HEK293 (cell line): Measurements from ENCODE around the gene UBE2D4.

ENCODE experiments used
- GLI4 ChIP-seq: fragments of 450-650 bp; formaldehyde crosslinking; IDR thresholded peaks from 2 replicates; pipeline ENCODE4 v1.5.1; 2016; ENCODE audit warnings: missing biosample characterization, missing genetic modification characterization
- HOXD13 ChIP-seq: sonication (generic); formaldehyde crosslinking; IDR thresholded peaks from 2 replicates; pipeline ENCODE4 v1.8.0; 2022; ENCODE audit warnings: missing genetic modification reagents, borderline replicate concordance
- IKZF3 ChIP-seq: fragments of 450-650 bp; IDR thresholded peaks from 2 replicates; pipeline ENCODE4 v1.5.0; 2018; ENCODE audit warnings: missing biosample characterization, mild to moderate bottlenecking, missing genetic modification characterization, moderate library complexity
- KLF16 ChIP-seq: fragments of 450-650 bp; formaldehyde crosslinking; IDR thresholded peaks from 2 replicates; pipeline ENCODE4 v1.5.1; 2017; ENCODE audit warnings: missing biosample characterization, missing genetic modification characterization
- PRDM1 ChIP-seq: fragments of 450-650 bp; formaldehyde crosslinking; IDR thresholded peaks from 2 replicates; pipeline ENCODE4; 2016; ENCODE audit warnings: missing biosample characterization, missing genetic modification characterization
- SP2 ChIP-seq: fragments of 450-650 bp; formaldehyde crosslinking; IDR thresholded peaks from 2 replicates; pipeline ENCODE4 v1.5.1; 2016; ENCODE audit warnings: missing biosample characterization, missing genetic modification characterization
- ZIC2 ChIP-seq: fragments of 450-650 bp; formaldehyde crosslinking; IDR thresholded peaks from 2 replicates; pipeline ENCODE4 v1.5.1; 2016; ENCODE audit warnings: missing biosample characterization, missing genetic modification characterization
- ZNF133 ChIP-seq: fragments of 450-650 bp; formaldehyde crosslinking; IDR thresholded peaks from 2 replicates; pipeline ENCODE4 v1.5.1; 2016; ENCODE audit warnings: missing biosample characterization, missing genetic modification characterization
- ZNF155 ChIP-seq: fragments of 450-650 bp; formaldehyde crosslinking; IDR thresholded peaks from 2 replicates; pipeline ENCODE4 v1.5.1; 2016; ENCODE audit warnings: missing biosample characterization, missing genetic modification characterization
- ZNF157 ChIP-seq: fragments of 450-650 bp; formaldehyde crosslinking; IDR thresholded peaks from 2 replicates; pipeline ENCODE4 v1.5.1; 2016; ENCODE audit warnings: missing biosample characterization, missing genetic modification characterization
- ZNF16 ChIP-seq: fragments of 450-650 bp; formaldehyde crosslinking; IDR thresholded peaks from 2 replicates; pipeline ENCODE4 v1.5.1; 2016; ENCODE audit warnings: low read depth, missing biosample characterization, missing genetic modification characterization
- ZNF175 ChIP-seq: fragments of 450-650 bp; formaldehyde crosslinking; IDR thresholded peaks from 2 replicates; pipeline ENCODE4 v1.5.1; 2016; ENCODE audit warnings: missing biosample characterization, missing genetic modification characterization
- ZNF266 ChIP-seq: fragments of 450-650 bp; formaldehyde crosslinking; IDR thresholded peaks from 2 replicates; pipeline ENCODE4 v1.5.1; 2016; ENCODE audit warnings: missing biosample characterization, missing genetic modification characterization, low read depth
- ZNF324 ChIP-seq: fragments of 450-650 bp; formaldehyde crosslinking; IDR thresholded peaks from 2 replicates; pipeline ENCODE4 v1.5.1; 2016; ENCODE audit warnings: missing biosample characterization, missing genetic modification characterization
- ZNF335 ChIP-seq: fragments of 450-650 bp; formaldehyde crosslinking; conservative IDR thresholded peaks from 2 replicates; pipeline ENCODE4 v1.5.1; 2016; ENCODE audit warnings: missing biosample characterization, missing genetic modification characterization
- ZNF350 ChIP-seq: fragments of 450-650 bp; formaldehyde crosslinking; IDR thresholded peaks from 2 replicates; pipeline ENCODE4 v1.5.0; 2017; ENCODE audit warnings: missing biosample characterization, mild to moderate bottlenecking, missing genetic modification characterization
- ZNF416 ChIP-seq: fragments of 450-650 bp; formaldehyde crosslinking; IDR thresholded peaks from 2 replicates; pipeline ENCODE4 v1.5.1; 2016; ENCODE audit warnings: missing biosample characterization, missing genetic modification characterization
- ZNF530 ChIP-seq: fragments of 450-650 bp; formaldehyde crosslinking; IDR thresholded peaks from 2 replicates; pipeline ENCODE4 v1.5.1; 2016; ENCODE audit warnings: low read depth, missing biosample characterization, missing genetic modification characterization
- ZNF660 ChIP-seq: fragments of 450-650 bp; IDR thresholded peaks from 2 replicates; pipeline ENCODE4 v1.5.1; 2018; ENCODE audit warnings: missing biosample characterization, mild to moderate bottlenecking, missing genetic modification characterization
- ZNF768 ChIP-seq: fragments of 450-650 bp; formaldehyde crosslinking; IDR thresholded peaks from 2 replicates; pipeline ENCODE4 v1.5.1; 2018; ENCODE audit warnings: missing biosample characterization, mild to moderate bottlenecking, missing genetic modification characterization
- ZNF791 ChIP-seq: fragments of 450-650 bp; formaldehyde crosslinking; IDR thresholded peaks from 2 replicates; pipeline ENCODE4 v1.5.1; 2016; ENCODE audit warnings: missing biosample characterization, missing genetic modification characterization
- ZSCAN16 ChIP-seq: fragments of 450-650 bp; formaldehyde crosslinking; IDR thresholded peaks from 2 replicates; pipeline ENCODE4 v1.5.1; 2016; ENCODE audit warnings: missing biosample characterization, missing genetic modification characterization
- ZSCAN23 ChIP-seq: fragments of 450-650 bp; formaldehyde crosslinking; IDR thresholded peaks from 2 replicates; pipeline ENCODE4 v1.5.1; 2016; ENCODE audit warnings: missing biosample characterization, missing genetic modification characterization
- ZSCAN30 ChIP-seq: fragments of 450-650 bp; IDR thresholded peaks from 2 replicates; pipeline ENCODE4 v1.5.1; 2018; ENCODE audit warnings: missing biosample characterization, mild to moderate bottlenecking, missing genetic modification characterization, moderate library complexity
- TF ChIP-seq, protein P1 (sequence below): fragments of 450-650 bp; formaldehyde crosslinking; IDR thresholded peaks from 2 replicates; pipeline ENCODE4 v1.5.1; 2016; ENCODE audit warnings: missing biosample characterization, missing genetic modification characterization
- TF ChIP-seq, protein P2 (sequence below): fragments of 450-650 bp; formaldehyde crosslinking; IDR thresholded peaks from 2 replicates; pipeline ENCODE4 v1.5.1; 2016; ENCODE audit warnings: missing biosample characterization, missing genetic modification characterization, low read depth
- TF ChIP-seq, protein P3 (sequence below): fragments of 450-650 bp; formaldehyde crosslinking; IDR thresholded peaks from 2 replicates; pipeline ENCODE4 v1.5.1; 2016; ENCODE audit warnings: missing biosample characterization, missing genetic modification characterization
- TF ChIP-seq, protein P4 (sequence below): fragments of 450-650 bp; formaldehyde crosslinking; IDR thresholded peaks from 2 replicates; pipeline ENCODE4 v1.5.1; 2016; ENCODE audit warnings: missing biosample characterization, missing genetic modification characterization
- TF ChIP-seq, protein P5 (sequence below): fragments of 450-650 bp; formaldehyde crosslinking; IDR thresholded peaks from 2 replicates; pipeline ENCODE4 v1.5.1; 2017; ENCODE audit warnings: missing biosample characterization, missing genetic modification characterization
- TF ChIP-seq, protein P6 (sequence below): fragments of 450-650 bp; formaldehyde crosslinking; IDR thresholded peaks from 2 replicates; pipeline ENCODE4 v1.5.1; 2017; ENCODE audit warnings: missing biosample characterization, missing genetic modification characterization

Gene UBE2D4

DNA sequence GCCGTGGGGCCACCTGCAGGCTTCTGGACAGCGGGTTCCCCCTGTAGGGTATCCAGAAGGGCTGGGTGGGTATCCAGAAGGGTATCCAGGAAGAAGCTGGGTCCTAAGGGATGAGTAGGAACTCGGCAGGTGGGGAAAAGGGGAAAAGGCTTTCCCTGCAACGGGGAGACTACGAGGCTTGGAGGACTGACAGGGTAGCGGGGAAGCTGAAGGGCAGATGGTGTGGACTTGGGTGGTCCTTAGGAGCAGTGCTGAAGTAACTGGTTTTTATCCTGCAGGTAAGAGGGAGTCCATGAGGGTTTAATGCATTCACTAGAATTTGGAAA lies 525 bp downstream of the UBE2D4 start (continued):
- no peak for TF ChIP-seq SP2 (tag by site-specific recombination)
- no peak for TF ChIP-seq ZNF791 (tag by site-specific recombination)
- TF ChIP-seq, protein P1, sequence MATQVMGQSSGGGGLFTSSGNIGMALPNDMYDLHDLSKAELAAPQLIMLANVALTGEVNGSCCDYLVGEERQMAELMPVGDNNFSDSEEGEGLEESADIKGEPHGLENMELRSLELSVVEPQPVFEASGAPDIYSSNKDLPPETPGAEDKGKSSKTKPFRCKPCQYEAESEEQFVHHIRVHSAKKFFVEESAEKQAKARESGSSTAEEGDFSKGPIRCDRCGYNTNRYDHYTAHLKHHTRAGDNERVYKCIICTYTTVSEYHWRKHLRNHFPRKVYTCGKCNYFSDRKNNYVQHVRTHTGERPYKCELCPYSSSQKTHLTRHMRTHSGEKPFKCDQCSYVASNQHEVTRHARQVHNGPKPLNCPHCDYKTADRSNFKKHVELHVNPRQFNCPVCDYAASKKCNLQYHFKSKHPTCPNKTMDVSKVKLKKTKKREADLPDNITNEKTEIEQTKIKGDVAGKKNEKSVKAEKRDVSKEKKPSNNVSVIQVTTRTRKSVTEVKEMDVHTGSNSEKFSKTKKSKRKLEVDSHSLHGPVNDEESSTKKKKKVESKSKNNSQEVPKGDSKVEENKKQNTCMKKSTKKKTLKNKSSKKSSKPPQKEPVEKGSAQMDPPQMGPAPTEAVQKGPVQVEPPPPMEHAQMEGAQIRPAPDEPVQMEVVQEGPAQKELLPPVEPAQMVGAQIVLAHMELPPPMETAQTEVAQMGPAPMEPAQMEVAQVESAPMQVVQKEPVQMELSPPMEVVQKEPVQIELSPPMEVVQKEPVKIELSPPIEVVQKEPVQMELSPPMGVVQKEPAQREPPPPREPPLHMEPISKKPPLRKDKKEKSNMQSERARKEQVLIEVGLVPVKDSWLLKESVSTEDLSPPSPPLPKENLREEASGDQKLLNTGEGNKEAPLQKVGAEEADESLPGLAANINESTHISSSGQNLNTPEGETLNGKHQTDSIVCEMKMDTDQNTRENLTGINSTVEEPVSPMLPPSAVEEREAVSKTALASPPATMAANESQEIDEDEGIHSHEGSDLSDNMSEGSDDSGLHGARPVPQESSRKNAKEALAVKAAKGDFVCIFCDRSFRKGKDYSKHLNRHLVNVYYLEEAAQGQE (tag by site-specific recombination), result peak; percentile 89
- 0 out of 2 replicates have a peak, but pooled peaks have one; percentile 34 for TF ChIP-seq KLF16
- TF ChIP-seq, protein P2, sequence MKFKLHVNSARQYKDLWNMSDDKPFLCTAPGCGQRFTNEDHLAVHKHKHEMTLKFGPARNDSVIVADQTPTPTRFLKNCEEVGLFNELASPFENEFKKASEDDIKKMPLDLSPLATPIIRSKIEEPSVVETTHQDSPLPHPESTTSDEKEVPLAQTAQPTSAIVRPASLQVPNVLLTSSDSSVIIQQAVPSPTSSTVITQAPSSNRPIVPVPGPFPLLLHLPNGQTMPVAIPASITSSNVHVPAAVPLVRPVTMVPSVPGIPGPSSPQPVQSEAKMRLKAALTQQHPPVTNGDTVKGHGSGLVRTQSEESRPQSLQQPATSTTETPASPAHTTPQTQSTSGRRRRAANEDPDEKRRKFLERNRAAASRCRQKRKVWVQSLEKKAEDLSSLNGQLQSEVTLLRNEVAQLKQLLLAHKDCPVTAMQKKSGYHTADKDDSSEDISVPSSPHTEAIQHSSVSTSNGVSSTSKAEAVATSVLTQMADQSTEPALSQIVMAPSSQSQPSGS (tag by site-specific recombination), result no peak
- no peak for TF ChIP-seq HOXD13 (CRISPR knock-in tag)
- TF ChIP-seq ZNF16 (tag by site-specific recombination), result no peak
- TF ChIP-seq, protein P3, sequence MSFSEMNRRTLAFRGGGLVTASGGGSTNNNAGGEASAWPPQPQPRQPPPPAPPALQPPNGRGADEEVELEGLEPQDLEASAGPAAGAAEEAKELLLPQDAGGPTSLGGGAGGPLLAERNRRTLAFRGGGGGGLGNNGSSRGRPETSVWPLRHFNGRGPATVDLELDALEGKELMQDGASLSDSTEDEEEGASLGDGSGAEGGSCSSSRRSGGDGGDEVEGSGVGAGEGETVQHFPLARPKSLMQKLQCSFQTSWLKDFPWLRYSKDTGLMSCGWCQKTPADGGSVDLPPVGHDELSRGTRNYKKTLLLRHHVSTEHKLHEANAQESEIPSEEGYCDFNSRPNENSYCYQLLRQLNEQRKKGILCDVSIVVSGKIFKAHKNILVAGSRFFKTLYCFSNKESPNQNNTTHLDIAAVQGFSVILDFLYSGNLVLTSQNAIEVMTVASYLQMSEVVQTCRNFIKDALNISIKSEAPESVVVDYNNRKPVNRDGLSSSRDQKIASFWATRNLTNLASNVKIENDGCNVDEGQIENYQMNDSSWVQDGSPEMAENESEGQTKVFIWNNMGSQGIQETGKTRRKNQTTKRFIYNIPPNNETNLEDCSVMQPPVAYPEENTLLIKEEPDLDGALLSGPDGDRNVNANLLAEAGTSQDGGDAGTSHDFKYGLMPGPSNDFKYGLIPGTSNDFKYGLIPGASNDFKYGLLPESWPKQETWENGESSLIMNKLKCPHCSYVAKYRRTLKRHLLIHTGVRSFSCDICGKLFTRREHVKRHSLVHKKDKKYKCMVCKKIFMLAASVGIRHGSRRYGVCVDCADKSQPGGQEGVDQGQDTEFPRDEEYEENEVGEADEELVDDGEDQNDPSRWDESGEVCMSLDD (tag by site-specific recombination), result peak; percentile 78
- TF ChIP-seq ZNF335, result peak; percentile 4
- no peak for TF ChIP-seq ZSCAN23 (tag by site-specific recombination)
- peak; percentile 40; the same call in 1 of the 2 replicates for TF ChIP-seq IKZF3 (tag by site-specific recombination)
- 0 out of 2 replicates have a peak, but pooled peaks have one; percentile 2 for TF ChIP-seq ZNF324 (tag by site-specific recombination)
- TF ChIP-seq ZNF530 (tag by site-specific recombination), result no peak
- TF ChIP-seq, protein P4, sequence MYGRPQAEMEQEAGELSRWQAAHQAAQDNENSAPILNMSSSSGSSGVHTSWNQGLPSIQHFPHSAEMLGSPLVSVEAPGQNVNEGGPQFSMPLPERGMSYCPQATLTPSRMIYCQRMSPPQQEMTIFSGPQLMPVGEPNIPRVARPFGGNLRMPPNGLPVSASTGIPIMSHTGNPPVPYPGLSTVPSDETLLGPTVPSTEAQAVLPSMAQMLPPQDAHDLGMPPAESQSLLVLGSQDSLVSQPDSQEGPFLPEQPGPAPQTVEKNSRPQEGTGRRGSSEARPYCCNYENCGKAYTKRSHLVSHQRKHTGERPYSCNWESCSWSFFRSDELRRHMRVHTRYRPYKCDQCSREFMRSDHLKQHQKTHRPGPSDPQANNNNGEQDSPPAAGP (tag by site-specific recombination), result no peak
- TF ChIP-seq ZNF416 (tag by site-specific recombination), result no peak
- TF ChIP-seq ZNF660 (tag by site-specific recombination), result no peak
- TF ChIP-seq ZSCAN16 (tag by site-specific recombination), result no peak
- TF ChIP-seq ZNF133 (tag by site-specific recombination), result no peak
- TF ChIP-seq GLI4 (tag by site-specific recombination), result no peak
- no peak for TF ChIP-seq ZNF266 (tag by site-specific recombination)
- no peak for TF ChIP-seq ZNF350
- TF ChIP-seq, protein P5, sequence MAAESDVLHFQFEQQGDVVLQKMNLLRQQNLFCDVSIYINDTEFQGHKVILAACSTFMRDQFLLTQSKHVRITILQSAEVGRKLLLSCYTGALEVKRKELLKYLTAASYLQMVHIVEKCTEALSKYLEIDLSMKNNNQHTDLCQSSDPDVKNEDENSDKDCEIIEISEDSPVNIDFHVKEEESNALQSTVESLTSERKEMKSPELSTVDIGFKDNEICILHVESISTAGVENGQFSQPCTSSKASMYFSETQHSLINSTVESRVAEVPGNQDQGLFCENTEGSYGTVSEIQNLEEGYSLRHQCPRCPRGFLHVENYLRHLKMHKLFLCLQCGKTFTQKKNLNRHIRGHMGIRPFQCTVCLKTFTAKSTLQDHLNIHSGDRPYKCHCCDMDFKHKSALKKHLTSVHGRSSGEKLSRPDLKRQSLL (tag by site-specific recombination), result no peak
- no peak for TF ChIP-seq ZNF768 (tag by site-specific recombination)
- 0 out of 2 replicates have a peak, but pooled peaks have one; percentile 3 for TF ChIP-seq ZSCAN30
- peak; percentile 72 for TF ChIP-seq ZIC2 (tag by site-specific recombination)
- TF ChIP-seq ZNF155 (tag by site-specific recombination), result no peak
- TF ChIP-seq PRDM1 (tag by site-specific recombination), result peak; percentile 62
- no peak for TF ChIP-seq ZNF157 (tag by site-specific recombination)
- TF ChIP-seq, protein P6, sequence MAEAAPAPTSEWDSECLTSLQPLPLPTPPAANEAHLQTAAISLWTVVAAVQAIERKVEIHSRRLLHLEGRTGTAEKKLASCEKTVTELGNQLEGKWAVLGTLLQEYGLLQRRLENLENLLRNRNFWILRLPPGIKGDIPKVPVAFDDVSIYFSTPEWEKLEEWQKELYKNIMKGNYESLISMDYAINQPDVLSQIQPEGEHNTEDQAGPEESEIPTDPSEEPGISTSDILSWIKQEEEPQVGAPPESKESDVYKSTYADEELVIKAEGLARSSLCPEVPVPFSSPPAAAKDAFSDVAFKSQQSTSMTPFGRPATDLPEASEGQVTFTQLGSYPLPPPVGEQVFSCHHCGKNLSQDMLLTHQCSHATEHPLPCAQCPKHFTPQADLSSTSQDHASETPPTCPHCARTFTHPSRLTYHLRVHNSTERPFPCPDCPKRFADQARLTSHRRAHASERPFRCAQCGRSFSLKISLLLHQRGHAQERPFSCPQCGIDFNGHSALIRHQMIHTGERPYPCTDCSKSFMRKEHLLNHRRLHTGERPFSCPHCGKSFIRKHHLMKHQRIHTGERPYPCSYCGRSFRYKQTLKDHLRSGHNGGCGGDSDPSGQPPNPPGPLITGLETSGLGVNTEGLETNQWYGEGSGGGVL (tag by site-specific recombination), result no peak
- no peak for TF ChIP-seq ZNF175 (tag by site-specific recombination)
